NCI-H2196 treated with DMSO at 0.1 percent for 48 hours (cell line): ENCODE results near the gene KCNQ1.

ENCODE experiments used
- DNase-seq: peaks from one replicate; lab custom pipeline; 2025; ENCODE audit not compliant: unreplicated experiment; lab: John Stamatoyannopoulos, UW

Gene KCNQ1

DNA sequence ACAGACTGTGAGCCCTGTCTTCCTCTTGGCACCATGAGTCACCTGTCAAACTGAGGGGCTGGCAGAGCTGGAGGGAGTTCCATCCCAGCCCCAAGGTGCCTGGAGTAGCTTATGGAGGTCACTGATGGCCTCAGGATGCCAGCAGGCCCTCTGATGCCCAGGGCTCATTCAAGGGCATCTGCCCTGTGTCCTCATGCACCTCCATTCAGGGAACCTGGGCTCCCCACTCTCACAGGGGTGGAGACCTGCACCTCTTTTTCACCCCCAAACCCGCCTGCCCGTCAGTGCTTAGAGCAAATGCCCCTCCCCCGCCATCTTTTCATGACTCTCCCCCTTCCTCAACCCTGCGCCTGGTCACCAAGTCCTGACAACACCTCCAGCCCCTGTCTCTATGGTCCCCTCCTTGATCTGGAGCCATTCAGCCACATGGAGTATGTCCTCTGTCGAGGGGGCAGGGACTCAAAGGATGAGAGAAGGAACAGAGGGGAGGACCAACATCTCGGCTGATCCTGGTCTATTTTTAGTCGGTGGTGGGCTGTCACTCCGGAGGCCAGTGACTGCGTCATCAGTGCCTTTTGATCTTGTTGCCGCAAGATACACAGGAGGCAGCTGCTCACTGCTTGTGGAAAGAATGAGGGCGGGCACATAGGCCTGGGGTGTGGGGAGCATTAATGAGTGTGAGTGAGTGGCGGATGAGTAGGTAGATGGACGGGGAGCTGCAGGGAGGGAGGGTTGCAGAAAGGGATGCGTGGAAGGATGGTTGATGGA lies 368.5 kb downstream of the KCNQ1 start:
- DNase-seq = no peak

DNA sequence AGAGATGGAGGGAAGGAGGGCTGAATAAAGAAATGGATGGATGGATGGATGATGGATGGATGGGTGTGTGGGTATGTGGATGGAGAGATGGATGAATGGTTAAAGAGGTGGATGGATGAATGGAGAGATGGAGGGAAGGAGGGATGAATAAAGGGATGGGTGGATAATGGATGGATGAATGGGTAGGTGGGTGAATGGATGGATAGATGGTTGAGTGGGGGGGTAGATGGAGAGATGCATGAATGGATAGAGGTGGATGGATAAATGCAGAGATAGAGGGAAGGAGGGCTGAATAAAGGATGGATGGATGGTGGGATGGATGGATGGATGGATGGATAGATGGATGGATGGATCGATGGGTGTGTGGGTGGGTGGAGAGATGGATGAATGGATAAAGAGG lies 369.2 kb downstream of the KCNQ1 start:
- DNase-seq = no peak

DNA sequence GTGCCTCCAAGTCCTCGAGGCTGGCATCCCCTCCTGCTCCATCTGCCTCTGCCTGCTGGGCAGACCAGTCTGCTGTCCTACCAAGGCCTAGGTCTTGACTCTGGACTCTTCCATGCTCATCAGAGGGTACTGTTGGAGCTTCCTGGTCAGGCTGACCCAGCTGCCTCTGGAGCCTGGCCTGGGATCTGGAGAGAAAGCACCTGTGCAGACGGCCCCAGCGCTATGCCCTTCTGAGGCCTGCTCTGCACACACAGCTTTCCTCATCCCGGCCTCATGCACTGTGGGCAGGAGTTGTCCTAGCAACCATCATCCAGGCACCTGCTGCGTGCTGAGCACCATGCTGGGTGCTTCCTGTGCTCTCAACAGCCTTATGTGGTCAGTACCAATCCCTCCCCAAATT lies 369.9 kb downstream of the KCNQ1 start:
- peak; percentile 10 for DNase-seq

DNA sequence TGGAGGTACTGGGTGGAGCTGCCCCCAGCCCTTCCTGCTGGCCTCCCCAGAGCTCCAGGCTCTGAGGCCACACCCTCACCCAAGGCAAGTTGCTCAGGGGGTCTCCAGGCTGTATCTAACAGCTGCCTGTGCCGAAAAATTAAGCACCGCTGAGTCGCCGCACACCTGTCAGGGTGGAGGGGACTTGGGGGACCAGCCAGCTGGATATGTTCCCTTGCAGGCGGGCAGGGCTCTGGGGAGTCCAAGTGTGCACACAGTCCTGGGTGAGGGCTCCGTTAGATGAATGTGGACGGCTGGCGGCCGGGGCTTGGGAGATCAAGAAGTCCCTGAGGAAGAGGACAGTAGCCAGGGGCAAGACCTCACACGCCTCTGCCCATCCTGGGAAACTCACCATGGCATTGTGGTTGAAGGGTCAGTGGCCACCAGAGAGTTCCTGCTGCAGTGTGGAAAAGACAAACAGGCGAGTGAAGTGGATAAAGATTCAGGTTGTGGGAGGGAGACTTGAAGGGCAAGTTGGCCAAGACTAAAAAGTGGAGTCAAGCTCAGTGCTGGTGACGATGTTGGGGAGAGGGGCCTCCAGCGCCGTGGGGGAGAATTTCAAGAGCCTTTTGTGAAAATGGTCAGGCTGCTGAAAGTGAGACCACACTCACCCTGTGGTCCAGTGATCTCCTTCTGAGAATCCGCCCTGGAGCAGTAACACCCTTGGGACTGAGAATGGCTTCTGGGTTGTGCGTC lies 371.1 kb downstream of the KCNQ1 start:
- no peak for DNase-seq

DNA sequence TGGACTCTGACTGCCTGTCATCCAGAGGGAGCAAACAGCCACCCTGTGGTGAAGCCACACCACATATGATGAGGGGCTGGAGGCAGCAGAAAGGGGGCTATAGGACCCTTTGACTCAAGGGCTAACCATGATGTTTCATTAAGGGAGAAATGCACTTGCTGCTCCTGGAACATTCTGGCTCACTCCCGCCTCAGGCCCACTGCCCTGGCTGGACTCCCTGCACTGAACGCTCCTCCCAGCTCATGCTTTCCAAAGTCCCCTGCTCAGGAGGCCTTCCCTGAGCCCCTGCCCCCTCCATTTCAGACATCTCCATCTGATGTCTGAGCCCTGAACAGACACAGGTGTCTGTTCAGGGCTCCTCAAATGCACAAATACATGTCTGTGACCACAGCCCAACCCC lies 371.7 kb downstream of the KCNQ1 start:
- no peak for DNase-seq

DNA sequence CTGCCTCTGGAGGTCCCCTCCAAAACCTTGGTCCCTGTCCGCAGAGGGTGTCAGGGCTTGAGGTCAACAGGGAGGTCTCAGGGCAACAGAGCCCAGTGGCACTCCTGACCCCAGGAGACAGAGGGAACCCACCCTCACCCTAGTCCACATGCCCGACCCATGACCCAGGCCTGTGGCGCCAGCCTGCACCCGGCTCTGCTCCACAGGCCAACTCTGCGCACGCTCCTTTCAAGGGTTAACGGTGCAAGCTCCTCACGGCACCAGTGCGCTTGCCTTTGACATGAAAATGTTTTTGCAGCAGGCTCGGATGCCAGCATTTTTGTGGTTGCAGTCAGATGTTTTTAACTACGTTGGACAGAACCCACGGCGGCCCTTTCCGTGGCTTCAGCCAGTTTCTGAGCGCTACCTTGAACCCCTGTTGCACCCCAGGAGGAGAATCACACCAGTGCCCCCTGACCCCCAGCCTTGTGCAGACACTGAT lies 372.2 kb downstream of the KCNQ1 start:
- no peak for DNase-seq

DNA sequence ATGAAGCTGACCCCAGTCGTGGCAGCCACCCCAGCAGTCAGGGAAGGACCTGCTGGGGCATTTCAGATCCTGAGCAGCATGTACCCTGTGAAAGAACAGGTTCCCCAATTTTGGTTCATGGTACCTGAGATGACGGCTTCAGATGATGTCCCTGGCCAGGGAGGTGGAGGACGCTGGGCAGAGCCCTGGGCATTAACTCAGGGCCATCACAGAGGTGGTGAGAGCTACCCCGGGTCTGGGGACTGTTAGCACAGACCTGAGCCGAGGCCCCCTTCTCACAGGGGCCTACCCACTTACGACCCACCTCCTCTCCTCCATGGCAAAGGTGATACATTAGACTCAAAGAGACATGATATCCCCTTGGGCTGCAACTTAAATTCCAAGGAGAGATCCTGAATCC lies 372.6 kb downstream of the KCNQ1 start:
- DNase-seq = no peak

DNA sequence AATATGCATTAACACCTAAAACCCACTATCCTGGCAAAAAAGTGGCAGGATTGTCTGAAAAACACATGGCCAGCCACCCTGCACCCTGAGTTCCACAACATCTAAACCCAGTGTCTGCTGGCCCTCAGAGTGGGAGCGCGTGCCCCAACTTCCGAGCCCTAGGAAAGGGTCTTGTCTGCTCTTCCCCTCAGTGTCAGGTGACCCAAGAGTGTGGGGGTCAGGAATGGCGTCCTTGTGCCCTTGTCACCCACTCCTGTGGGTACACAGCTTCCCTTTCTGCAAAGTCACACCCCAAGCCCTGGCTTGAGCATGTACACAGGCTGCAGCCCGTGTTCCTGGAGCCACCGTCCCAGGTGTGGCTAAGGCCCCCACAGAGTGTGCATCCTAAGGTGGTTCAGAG lies 373.2 kb downstream of the KCNQ1 start:
- no peak for DNase-seq

DNA sequence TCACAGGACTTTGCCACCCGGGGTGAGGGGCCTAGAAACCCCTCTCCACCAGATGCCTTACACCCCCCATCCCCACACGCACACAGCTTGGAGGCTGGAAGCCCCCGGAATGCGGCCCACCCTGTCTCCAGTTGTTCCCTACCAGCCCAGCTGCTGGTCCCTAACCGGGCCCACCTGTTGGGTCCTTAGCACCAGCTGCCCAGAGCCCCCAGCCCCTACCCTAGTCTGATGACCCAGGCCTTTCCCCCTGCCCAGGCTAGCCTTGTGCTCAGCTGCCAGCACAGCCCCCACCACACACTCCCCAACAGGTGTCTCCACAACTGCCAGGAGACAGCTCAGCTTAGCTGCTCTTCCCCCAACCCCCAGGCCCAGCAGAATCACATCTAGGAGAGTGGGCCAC lies 373.7 kb downstream of the KCNQ1 start:
- no peak for DNase-seq

DNA sequence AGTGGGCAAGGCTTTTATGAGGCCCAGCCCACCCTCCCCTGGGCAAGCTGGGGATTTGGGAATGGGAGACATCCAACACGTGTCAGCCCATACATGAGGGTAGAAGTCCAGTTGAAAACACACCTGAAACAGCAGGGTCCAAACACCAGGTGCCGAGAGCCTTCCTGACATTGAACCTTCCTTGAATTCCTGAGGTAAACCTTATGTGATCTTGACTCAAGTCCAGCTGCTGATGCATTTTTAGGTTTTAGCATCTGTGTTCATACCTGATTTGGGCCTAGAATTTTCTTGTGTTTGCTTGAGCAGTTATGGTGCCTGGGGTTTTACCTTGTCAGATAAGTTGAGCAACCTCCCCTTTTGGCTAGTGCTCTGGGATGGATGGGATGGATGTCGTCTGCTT lies 374.5 kb downstream of the KCNQ1 start:
- DNase-seq = no peak

DNA sequence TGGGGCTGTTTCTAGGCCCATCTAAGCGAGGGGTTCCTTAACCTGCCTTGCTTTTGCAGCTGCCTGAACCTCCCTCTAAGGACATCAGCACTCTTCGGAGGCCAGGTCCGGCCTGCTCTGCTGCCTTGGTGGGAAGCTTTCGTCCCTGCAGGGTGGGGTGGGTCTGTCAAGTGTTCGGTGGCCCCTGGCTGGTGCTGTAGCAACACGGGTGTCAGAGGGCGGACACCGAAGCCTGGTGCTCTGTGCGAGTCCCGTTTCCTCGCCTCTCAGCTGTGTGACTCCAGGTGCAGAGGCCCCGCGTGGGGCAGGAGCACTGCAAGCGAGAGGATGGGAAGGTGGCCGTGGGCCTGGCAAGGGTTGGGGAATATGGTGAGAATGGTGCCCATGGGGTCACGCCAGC lies 376.2 kb downstream of the KCNQ1 start:
- DNase-seq = no peak

DNA sequence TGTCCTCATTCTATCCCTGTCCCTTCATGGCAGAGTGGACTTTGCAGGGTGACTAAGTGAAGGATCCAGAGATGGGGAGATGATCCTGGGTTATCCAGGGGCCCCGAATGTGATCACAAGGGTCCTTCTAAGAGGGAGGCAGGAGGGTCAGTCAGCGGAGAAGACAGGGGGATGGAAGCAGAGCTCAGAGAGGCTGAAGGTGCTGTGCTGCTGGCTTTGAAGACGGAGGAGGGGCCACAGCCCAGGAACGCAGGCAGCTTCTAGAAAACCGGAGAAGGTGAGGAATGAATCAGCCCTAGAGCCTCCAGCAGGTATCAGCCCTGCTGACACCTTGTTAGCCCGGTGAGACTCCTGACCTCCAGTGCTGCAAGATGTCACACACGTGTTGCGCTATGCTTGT lies 377.1 kb downstream of the KCNQ1 start:
- no peak for DNase-seq

DNA sequence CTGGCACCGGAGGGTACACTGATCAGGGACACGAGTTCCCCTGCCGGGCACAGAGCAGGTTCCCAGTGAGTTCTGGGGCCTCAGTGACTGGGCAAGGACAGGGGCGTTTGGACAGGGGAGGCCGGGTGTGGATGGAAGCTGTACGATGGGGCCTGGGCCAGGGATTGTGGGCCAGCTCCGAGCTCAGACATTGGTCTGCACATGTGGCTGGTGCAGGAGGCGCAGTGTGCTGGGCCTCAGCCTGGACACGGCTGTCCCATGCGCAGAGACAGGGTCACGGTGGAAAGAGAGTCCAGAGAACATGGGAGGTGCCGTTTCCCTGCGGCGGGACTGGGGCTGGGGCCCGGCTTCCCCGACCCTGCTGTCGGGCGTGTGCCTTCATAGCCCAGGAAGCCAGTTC lies 380.0 kb downstream of the KCNQ1 start:
- DNase-seq = no peak

DNA sequence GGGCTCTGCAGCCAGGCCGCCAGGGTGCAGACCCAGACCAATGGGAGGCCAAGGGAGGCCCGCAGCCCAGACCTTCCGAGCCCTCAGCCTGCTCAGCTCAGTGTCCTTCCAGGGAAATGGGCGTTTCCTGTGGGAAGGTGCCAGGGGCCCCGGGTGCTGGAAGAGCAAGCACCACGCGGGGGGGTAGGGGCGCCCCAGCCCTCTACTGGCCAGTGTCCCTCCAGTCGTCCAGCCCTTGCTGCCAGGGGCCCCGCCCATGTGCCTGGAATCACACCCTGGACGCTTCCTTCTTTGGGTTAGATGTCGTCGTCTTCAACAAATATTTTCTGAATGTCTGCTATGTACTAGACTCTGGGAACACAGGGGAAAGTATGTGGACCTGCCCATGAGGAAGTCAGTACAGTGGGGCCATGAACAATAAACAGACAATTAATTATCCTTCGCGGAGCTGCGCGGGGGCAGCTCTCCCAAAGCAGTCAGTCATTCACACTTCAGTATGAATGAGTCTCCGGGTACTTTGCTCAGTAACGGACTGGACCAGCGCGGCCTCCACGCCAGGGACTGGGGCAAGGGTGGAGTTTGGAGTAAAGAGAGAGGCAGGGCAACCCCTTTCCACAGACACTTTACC lies 380.6 kb downstream of the KCNQ1 start:
- no peak for DNase-seq

DNA sequence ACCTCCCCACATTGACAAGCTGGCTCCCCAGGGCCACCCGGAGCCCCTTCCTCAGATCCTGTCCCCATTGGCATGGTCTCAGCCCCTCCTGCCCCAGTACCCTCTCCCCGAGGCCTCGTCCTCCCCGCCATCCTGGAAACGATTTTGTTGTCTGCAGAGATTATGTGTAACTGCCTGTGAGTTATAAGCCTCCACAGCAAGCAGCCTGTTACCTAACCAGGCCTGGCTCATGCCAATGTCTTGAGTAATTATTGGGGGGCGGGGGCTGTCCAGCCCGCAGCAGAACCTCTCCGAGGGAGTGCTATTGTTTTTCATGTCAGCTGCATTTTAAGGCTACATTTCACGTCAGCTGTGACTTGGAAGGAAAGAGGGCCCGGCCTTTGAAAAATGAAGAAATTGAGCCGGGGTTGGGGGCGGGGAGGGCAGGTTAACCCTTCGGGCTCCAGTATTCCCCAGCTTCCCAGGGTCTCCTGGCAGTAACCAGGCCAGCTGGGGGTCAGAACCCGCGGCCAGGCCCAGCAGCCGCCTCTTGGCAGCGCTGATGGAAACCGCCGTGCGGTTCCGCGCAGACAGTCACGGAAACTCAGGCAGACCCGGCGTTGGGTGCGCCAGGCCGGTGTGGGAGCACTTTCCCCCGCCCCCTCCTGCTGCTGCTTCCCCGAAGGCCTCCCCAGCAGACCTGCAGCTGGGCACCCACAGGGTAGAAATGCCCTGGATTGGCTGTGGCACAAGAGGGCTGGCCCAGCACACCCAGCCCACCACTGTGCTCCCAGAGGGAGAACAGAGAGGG lies 381.3 kb downstream of the KCNQ1 start:
- no peak for DNase-seq

DNA sequence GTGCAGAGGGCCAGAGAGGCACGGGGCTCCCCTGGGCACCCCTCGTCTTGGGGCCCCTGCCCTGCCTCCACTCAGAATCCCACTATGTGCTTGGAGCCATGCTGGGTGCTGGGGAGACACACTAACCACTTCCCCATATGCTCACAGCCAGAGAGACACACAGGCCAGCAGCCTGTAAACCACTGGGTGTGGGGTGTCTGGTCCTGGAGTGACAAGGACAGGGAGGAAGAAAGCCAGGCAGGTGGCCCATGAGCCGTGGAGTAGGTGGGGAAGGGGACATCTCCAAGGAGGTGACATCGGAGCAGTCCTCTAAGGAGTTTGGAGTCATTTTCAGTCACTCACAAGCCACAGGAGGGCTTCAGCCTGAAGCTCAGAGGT lies 381.9 kb downstream of the KCNQ1 start:
- DNase-seq = no peak

DNA sequence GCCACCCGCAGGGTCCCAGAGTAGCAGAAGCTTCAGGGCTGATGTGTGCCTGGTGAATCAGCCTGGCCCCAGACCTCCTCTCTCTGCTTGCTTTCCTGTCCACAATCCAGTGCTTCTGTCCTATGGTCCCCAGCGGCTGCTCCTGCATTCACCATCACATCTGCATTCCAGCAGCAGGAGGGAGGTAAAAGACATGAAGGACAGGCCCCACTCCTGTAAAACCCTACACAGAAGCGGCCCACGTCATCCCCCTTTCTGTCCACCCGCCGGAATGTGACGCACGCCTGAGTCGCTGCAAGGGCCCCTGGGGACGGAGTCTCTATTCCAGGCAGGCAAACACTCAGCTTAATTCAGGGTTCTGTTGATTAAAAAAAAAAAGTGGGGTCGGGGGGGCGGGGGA lies 382.4 kb downstream of the KCNQ1 start:
- no peak for DNase-seq

DNA sequence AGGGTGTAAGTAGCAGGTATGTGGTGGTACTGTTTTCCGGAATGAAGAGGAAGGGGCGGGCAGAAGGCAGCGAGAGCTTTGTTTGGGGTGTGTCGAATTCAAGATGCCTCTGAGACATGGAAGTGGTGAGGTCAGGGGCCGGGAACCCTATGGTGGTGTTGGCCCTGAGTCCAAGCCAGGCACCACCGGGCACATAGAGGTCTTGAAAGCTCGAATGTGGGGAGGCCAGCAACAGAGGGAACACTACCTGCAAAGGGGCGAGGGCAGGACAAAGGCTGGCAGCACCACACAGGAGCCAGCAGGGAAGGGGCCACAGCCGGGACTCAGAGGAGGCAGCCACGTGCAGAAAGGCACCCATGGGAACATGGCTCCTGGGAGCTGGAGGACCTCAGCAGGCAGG lies 383.0 kb downstream of the KCNQ1 start:
- no peak for DNase-seq

DNA sequence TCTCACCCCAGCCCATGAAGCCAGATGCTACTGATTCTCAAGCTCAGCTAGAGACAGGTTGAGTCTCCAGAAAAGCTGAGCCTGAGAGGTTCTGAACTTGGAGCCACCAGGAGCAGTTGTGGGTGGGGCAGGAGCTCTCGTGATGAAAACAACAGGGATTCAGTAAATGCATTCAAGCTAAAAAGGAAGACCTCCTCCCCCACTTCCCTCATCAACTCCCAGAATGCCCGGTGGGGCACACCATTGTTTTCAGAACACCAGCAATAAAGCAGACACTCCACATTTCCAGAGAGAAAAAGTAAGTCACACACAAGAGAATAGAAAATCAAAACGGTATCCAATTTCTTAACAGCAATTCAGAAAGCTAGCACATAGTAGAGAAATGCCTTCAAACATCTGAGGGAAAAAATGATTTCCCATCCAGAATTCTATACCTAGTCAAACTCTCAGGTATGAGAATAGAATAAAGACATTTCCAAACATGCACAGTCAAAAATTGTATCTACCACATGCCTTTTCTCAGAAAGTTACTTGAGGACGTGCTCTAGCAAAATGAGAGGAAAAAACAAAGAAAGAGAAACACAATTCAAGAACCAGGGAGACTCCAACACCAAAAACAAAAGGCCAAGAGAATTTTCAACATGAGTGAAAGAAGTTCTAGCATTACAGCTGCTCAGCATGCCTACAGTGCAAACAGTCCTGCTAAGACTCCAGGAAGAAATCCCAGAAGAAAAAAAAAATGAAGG lies 383.9 kb downstream of the KCNQ1 start:
- no peak for DNase-seq

DNA sequence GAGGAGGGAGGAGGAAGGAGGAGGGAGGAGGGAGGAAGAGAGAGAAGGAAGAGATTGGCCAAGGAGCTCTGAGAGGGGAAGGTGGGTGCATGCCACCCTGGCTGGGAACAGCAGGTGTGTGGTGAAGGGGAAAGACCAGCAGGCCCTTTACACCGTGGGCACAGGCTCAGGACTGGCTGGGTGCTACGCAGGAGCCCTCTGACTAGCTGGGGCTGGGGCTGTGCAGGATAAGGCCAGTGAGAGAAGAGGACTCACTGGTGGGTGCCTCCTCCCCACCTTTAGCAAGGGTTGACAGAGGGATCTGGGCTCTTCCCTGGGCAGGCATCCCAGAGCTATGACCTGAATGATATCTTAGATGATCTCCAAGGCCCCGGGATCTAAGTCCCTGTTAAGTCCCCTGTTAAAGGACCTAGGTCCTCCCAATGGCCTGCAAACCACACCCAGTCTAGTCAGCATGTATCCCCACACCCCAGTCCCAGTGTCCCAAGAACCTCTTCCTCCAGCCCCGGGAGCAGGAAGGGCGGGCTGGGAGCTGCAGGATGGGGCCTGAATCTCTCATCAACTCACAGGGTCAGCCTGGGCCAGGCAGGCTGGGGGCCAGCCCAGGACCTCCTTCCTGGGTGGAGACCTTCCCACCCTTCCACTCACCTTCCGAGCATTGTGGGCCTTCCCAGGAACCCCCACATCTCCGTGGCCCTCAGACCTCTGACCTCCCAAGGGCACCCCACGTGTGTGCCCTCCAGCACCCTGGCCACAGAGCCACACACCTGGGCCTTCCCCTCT lies 385.4 kb downstream of the KCNQ1 start:
- DNase-seq = no peak
